Measurements from ENCODE around the gene PTPRN2.

DNA sequence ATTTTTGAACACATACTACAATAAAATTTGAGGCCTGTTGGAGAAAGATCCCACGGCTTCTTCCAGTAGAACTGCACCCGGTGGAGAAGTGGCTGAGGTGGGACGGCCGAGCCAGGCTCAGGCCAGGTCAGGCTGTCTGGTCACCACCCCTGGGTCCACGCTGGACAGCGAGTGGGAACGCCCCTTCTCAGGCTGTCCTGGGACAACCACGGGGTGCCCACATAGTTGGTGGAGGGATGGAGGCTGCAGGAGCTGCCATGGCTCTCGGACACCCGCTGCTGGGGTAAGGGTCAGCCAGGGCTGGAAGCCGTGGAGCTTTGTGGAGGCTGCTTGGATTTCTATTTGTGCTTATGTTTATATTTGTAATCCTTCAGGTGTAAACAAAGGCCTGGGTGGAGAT is 1044.3 kb downstream of the PTPRN2 start:
- TF ChIP-seq POLR2A (IDR thresholded peaks at IDR 0.05) (no peak), POLR2AphosphoS5 (IDR thresholded peaks at IDR 0.05) (no peak), CTCF (IDR thresholded peaks at IDR 0.05) (no peak), EP300 (IDR thresholded peaks at IDR 0.05) (no peak)
